ENCODE data around the gene CXCR1. TPM values are rescaled to one million over a fixed set of nuclear protein-coding genes. Genes with fewer than 3 reads are reported as not detected.

Gene CXCR1
- polyA plus RNA-seq, 1 donor (not counting 4 experiments of a cell fraction or from before 2014, with no cell fraction given) = 14.5 TPM

GRCh38 chr2:218155953-218156479 lies 10.7 kb downstream of the CXCR1 start:
- Histone ChIP-seq H3K36me3 (ENCODE audit: control insufficient read depth in 2 of 2, extremely low read depth in 1 of 2, insufficient read depth in 2 of 2, low read length in 2 of 2) (no peaks in the 10 kb centered on the region), H3K27me3 (ENCODE audit: control insufficient read depth, extremely low read depth, insufficient read depth, low read length) (no peaks in the 10 kb centered on the region), H3K9me1 (ENCODE audit: control insufficient read depth, extremely low read depth, insufficient read depth, low read length) (peaks cover 2% of the 10 kb centered on the region), H3K27ac (ENCODE audit: control insufficient read depth, insufficient read depth, low read length) (no peak overlapping the region), H3K4me3 (ENCODE audit: control insufficient read depth in 2 of 3, extremely low read depth in 1 of 3, insufficient read depth in 2 of 3, low read depth in 1 of 3, low read length in 3 of 3) (no peak overlapping the region), H2AFZ (ENCODE audit: control insufficient read depth, low read length) (no peak overlapping the region), H3K4me2 (ENCODE audit: control insufficient read depth, extremely low read depth, insufficient read depth, low read depth, low read length) (no peak overlapping the region), H3K4me1 (ENCODE audit: control insufficient read depth, extremely low read depth, insufficient read depth, low read length) (peaks cover 25% of the 10 kb centered on the region), H3K9me3 (ENCODE audit: control insufficient read depth, low read depth, low read length) (no peaks in the 10 kb centered on the region), H3K9ac (ENCODE audit: control insufficient read depth, extremely low read depth, insufficient read depth, low read length) (no peak overlapping the region), H4K20me1 (ENCODE audit: control insufficient read depth, extremely low read depth, insufficient read depth, low read length) (no peaks in the 10 kb centered on the region), H3K79me2 (ENCODE audit: control insufficient read depth, insufficient read depth, low read length) (no peaks in the 10 kb centered on the region)
- dilution Hi-C loops (cut with MboI; ENCODE audit: extremely low pct_ligation_motif_present, low sequenced_read_pairs) = no loop called here
- FAIRE-seq = no peak
- DNase-seq (ENCODE audit: low read depth, low spot score) = no peak
- TF ChIP-seq, protein P1, sequence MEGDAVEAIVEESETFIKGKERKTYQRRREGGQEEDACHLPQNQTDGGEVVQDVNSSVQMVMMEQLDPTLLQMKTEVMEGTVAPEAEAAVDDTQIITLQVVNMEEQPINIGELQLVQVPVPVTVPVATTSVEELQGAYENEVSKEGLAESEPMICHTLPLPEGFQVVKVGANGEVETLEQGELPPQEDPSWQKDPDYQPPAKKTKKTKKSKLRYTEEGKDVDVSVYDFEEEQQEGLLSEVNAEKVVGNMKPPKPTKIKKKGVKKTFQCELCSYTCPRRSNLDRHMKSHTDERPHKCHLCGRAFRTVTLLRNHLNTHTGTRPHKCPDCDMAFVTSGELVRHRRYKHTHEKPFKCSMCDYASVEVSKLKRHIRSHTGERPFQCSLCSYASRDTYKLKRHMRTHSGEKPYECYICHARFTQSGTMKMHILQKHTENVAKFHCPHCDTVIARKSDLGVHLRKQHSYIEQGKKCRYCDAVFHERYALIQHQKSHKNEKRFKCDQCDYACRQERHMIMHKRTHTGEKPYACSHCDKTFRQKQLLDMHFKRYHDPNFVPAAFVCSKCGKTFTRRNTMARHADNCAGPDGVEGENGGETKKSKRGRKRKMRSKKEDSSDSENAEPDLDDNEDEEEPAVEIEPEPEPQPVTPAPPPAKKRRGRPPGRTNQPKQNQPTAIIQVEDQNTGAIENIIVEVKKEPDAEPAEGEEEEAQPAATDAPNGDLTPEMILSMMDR (optimal IDR thresholded peaks at IDR 0.05 in 1 of 3, IDR thresholded peaks at IDR 0.05 in 1 of 3, conservative IDR thresholded peaks at IDR 0.05 in 1 of 3; ENCODE audit: extremely low read depth in 1 of 3, insufficient read depth in 2 of 3, low read length in 3 of 3) = no peak
- no peak for TF ChIP-seq EZH2 (IDR thresholded peaks at IDR 0.05; ENCODE audit: low read length)

DNA sequence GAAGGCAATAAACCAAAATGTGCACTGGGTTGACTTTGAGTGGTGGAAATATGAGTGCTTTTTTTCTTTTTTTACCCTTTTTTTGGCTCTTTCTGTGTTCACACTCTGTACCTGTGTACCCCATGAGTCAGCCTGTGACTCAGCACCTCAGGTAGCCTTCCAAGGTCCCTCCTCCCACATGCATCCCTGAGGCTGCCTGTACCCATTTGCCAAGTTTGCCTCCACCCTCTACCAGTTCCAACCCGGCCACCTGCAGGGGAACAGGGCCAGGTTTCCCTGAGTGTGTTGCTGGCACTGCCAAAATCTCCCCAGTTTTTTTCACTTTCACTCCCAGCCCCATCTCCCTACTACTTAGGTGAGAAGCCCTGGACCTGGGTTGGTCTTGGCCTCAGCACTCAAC lies 14.0 kb downstream of the CXCR1 start:
- DNase-seq (ENCODE audit: low read depth, low spot score) = peak; percentile 73
- Histone ChIP-seq H3K4me1 (ENCODE audit: control insufficient read depth, extremely low read depth, insufficient read depth, low read length) (peaks cover 25% of the 10 kb centered on the region), H2AFZ (ENCODE audit: control insufficient read depth, low read length) (no peak overlapping the region), H4K20me1 (ENCODE audit: control insufficient read depth, extremely low read depth, insufficient read depth, low read length) (no peaks in the 10 kb centered on the region), H3K27ac (ENCODE audit: control insufficient read depth, insufficient read depth, low read length) (peak overlapping the region; percentile 7), H3K79me2 (ENCODE audit: control insufficient read depth, insufficient read depth, low read length) (no peaks in the 10 kb centered on the region), H3K9ac (ENCODE audit: control insufficient read depth, extremely low read depth, insufficient read depth, low read length) (peak overlapping the region; percentile 12), H3K27me3 (ENCODE audit: control insufficient read depth, extremely low read depth, insufficient read depth, low read length) (no peaks in the 10 kb centered on the region), H3K4me2 (ENCODE audit: control insufficient read depth, extremely low read depth, insufficient read depth, low read depth, low read length) (peak overlapping the region; percentile 7), H3K4me3 (ENCODE audit: control insufficient read depth in 2 of 3, extremely low read depth in 1 of 3, insufficient read depth in 2 of 3, low read depth in 1 of 3, low read length in 3 of 3) (peak overlapping the region in 1 of 3 experiments; percentile 0), H3K36me3 (ENCODE audit: control insufficient read depth in 2 of 2, extremely low read depth in 1 of 2, insufficient read depth in 2 of 2, low read length in 2 of 2) (no peaks in the 10 kb centered on the region), H3K9me3 (ENCODE audit: control insufficient read depth, low read depth, low read length) (no peaks in the 10 kb centered on the region), H3K9me1 (ENCODE audit: control insufficient read depth, extremely low read depth, insufficient read depth, low read length) (peaks cover 2% of the 10 kb centered on the region)
- peak; percentile 97 for FAIRE-seq
- no peak for TF ChIP-seq EZH2 (IDR thresholded peaks at IDR 0.05; ENCODE audit: low read length)
- TF ChIP-seq, protein P1 (optimal IDR thresholded peaks at IDR 0.05 in 1 of 3, IDR thresholded peaks at IDR 0.05 in 1 of 3, conservative IDR thresholded peaks at IDR 0.05 in 1 of 3; ENCODE audit: extremely low read depth in 1 of 3, insufficient read depth in 2 of 3, low read length in 3 of 3) = no peak
- dilution Hi-C loops (cut with MboI; ENCODE audit: extremely low pct_ligation_motif_present, low sequenced_read_pairs) = no loop called here

Measured in keratinocyte (primary cell).